Transverse colon (tissue), 4 donors: ENCODE measurements around the gene MYL6B. TPM values are rescaled to one million over a fixed set of nuclear protein-coding genes. Genes with fewer than 3 reads are reported as not detected.

ENCODE experiments used
- DNase-seq: peaks from one replicate; pipeline ENCODE4 v3.0.0-alpha.2; 2019
- H3K27ac ChIP-seq, 4 donors: fragments of 200-600 bp; sonication (generic); 2 replicates each; pipeline ENCODE4 v1.5.1; 2016 to 2018; ENCODE audit warnings: inconsistent platforms in 4 of 4
- H3K27me3 ChIP-seq: fragments of 200-600 bp; sonication (generic); 2 replicates; pipeline ENCODE4 v1.5.1; 2017; ENCODE audit warnings: inconsistent platforms
- H3K36me3 ChIP-seq, 4 donors: fragments of 200-600 bp; sonication (generic); 2 replicates each; pipeline ENCODE4 v1.5.1; 2017 to 2019; ENCODE audit warnings: inconsistent platforms in 4 of 4
- H3K4me1 ChIP-seq, 4 donors: fragments of 200-600 bp; sonication (generic); 2 replicates each; pipeline ENCODE4 v1.5.1; 2017 to 2020; ENCODE audit warnings: inconsistent platforms in 4 of 4
- H3K4me3 ChIP-seq, 4 donors: fragments of 200-600 bp; sonication (generic); 1 replicate in 1 of 4; 2 replicates in 3 of 4; pipeline versions ENCODE4 v1.5.1 to v1.6.1; 2017 to 2019; ENCODE audit warnings: inconsistent platforms in 4 of 4
- H3K9me3 ChIP-seq, 2 donors: fragments of 200-600 bp; sonication (generic); 2 replicates each; pipeline ENCODE4 v1.5.1; 2017 to 2019; ENCODE audit warnings: inconsistent platforms in 2 of 2
- EP300 ChIP-seq: sonication (generic); formaldehyde crosslinking; IDR thresholded peaks from one replicate; pipeline ENCODE4 v1.6.1; 2017; ENCODE audit warnings: antibody characterized with exemption, low read depth
- POLR2A ChIP-seq: fragments of 450-650 bp; IDR thresholded peaks from one replicate; pipeline ENCODE4 v1.6.1; 2016; ENCODE audit warnings: antibody characterized with exemption, mild to moderate bottlenecking, moderate library complexity
- POLR2AphosphoS5 ChIP-seq, 3 donors: sonication (generic); formaldehyde crosslinking; IDR thresholded peaks; one replicate each; pipeline ENCODE4 v1.6.1; 2016; ENCODE audit warnings: antibody characterized with exemption in 3 of 3
- WGBS, 2 donors: methylation state at CpG; one replicate each; pipeline ENCODE4 v1.1.5; 2018; ENCODE audit warnings: low coverage in 1 of 2; 5-methylcytosine and 5-hydroxymethylcytosine counted together
- in situ Hi-C, 4 donors: fragments of 200-750 bp; cut with MboI; loops; one replicate each; pipeline versions ENCODE4 v1.15.0 to v1.15.1; 2017; ENCODE audit warnings: low sequenced_read_pairs in 3 of 4, low pct_ligation_motif_present in 1 of 4, low pct_unique_long_range_greater_than_20kb in 1 of 4
- intact Hi-C: fragments of 100-400 bp; cut with DNase I; formaldehyde crosslinking; loops from one replicate; pipeline ENCODE4 v1.15.1; 2023; ENCODE audit warnings: low total_unique reads
- total RNA-seq, 4 donors: library from RNA; depleted of rRNA; stranded (reverse); fragments of >200 nt; gene quantifications; one replicate each; pipeline ENCODE4 v1.1.0, GENCODE V29; 2016
- TF ChIP-seq, protein P1 (sequence below), 5 experiments: fragments of 200-600 bp in 3 of 5; fragments of 450-650 bp in 2 of 5; sonication (generic) in 3 of 5; IDR thresholded peaks; 1 replicate in 2 of 5; 2 replicates in 3 of 5; pipeline ENCODE4 v1.5.1; 2016 to 2017; ENCODE audit warnings: antibody characterized with exemption in 5 of 5, inconsistent platforms in 3 of 5, mild to moderate bottlenecking in 2 of 5, moderate library complexity in 1 of 5

Gene MYL6B
- total RNA-seq, 4 donors from 2014 or later, result 26.4 to 30.0 (median 26.7) TPM; not detected in 1

DNA sequence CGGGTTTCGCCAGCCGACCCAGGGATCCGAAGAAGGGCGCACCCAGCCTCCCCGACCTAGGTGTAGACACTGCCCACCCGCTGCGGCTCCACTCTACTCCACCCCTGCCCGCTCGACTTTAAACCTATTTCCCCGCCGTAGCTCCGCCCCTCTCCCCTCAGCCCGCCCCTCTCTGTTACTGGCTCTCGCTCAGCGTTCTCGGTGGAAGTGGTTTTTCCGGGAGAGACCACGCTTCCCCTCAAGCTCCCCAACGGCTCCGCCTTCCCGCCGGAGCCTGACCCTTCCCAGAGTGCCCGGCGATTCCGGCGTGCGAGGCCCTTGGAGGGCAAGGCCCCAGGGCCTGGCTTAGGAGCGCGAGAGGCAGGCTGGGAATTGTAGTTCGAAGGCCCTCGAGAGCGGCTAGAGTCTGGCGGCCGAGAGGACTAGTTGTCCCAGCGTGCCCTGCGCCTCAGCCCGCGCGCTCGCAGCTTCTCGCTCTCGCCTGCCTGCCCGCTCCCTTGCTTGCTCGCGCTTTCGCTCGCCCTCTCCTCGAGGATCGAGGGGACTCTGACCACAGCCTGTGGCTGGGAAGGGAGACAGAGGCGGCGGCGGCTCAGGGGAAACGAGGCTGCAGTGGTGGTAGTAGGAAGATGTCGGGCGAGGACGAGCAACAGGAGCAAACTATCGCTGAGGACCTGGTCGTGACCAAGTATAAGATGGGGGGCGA is 48.1 kb upstream of the MYL6B start, which contains the start of gene PA2G4:
Gene PA2G4 (plus strand): TSS at position 451 of the 706 bp plus-strand sequence. CDS start 179 bp downstream, at position 630.
- peaks cover 7 to 32% (median 24%) of the 10 kb centered on the region in 4 donors for H3K4me1 ChIP-seq
- peak; percentile 98 for DNase-seq
- no peaks in the 10 kb centered on the region for H3K27me3 ChIP-seq
- TF ChIP-seq POLR2AphosphoS5 (IDR thresholded peaks at IDR 0.05) (peak; percentile 83 to 92 (median 92)), EP300 (peak; percentile 62), POLR2A (peak; percentile 96)
- TF ChIP-seq, protein P1, sequence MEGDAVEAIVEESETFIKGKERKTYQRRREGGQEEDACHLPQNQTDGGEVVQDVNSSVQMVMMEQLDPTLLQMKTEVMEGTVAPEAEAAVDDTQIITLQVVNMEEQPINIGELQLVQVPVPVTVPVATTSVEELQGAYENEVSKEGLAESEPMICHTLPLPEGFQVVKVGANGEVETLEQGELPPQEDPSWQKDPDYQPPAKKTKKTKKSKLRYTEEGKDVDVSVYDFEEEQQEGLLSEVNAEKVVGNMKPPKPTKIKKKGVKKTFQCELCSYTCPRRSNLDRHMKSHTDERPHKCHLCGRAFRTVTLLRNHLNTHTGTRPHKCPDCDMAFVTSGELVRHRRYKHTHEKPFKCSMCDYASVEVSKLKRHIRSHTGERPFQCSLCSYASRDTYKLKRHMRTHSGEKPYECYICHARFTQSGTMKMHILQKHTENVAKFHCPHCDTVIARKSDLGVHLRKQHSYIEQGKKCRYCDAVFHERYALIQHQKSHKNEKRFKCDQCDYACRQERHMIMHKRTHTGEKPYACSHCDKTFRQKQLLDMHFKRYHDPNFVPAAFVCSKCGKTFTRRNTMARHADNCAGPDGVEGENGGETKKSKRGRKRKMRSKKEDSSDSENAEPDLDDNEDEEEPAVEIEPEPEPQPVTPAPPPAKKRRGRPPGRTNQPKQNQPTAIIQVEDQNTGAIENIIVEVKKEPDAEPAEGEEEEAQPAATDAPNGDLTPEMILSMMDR (IDR thresholded peaks at IDR 0.05), result peak in 1 of 5 experiments; percentile 9
- WGBS, 2 donors, result 0% methylated on average over 17 to 43 of the region's 60 CpGs
- in situ Hi-C loops (no loop called here), intact Hi-C loops (no loop called here)
- no peaks in the 10 kb centered on the region for H3K9me3 ChIP-seq
- H3K27ac ChIP-seq, result peak within 1 kb of the TSS; percentile 86 to 96 (median 91)
- peak within 1 kb of the TSS; percentile 73 to 96 (median 79) for H3K4me3 ChIP-seq
- peaks cover 0 to 23% (median 11%) of the 10 kb centered on the region in 4 donors for H3K36me3 ChIP-seq

DNA sequence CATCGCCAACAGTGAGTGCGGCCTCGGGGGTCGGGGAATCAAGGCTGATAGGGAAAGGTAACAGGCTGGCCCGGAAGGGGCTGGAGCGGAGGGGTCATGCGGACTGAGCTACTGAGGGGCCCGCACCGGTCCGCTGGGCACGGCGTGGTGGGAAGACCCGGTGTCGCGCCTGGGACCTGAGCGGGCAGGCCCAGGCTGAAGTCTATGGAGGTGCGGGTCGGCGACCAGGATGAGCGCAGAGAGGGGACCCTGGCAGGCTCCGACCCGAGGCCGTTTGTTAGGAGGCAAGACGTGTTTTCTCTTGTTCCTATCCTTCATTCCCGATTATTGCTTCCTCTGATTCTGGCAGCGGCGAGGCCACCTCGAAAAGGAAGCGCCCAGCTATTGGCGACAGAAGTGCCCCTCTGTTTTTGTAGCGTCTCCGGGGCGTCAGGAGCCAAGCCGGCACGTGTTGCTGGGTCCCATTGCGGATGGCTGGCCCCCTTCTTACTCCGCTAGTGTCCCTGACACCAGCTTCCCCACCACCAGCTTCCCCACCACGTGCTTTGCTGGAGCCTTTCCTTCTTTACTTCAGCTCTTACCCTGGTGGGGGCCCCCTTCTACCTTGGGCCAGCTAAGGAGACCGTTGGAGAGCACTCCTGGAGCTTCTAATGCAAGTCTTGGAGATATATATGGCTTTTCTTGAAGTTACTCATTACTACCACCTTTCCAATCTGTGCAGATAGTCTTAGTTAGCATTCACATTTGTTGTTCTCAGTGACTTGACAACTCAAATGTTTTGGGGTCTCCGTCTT is 47.4 kb upstream of the MYL6B start:
- WGBS, 2 donors, result 1 to 8% methylated on average over 2 to 40 of the region's 40 CpGs
- no peaks in the 10 kb centered on the region for H3K9me3 ChIP-seq
- no peak for DNase-seq
- peak overlapping the region; percentile 73 to 96 (median 79) for H3K4me3 ChIP-seq
- in situ Hi-C loops (no loop called here), intact Hi-C loops (no loop called here)
- peaks cover 0 to 29% (median 11%) of the 10 kb centered on the region in 4 donors for H3K36me3 ChIP-seq
- no peaks in the 10 kb centered on the region for H3K27me3 ChIP-seq
- peaks cover 7 to 32% (median 24%) of the 10 kb centered on the region in 4 donors for H3K4me1 ChIP-seq
- no peak for TF ChIP-seq POLR2A
- TF ChIP-seq POLR2AphosphoS5 (IDR thresholded peaks at IDR 0.05), result no peak
- no peak for TF ChIP-seq EP300
- TF ChIP-seq, protein P1 (IDR thresholded peaks at IDR 0.05), result no peak
- peak overlapping the region; percentile 86 to 96 (median 91) for H3K27ac ChIP-seq

DNA sequence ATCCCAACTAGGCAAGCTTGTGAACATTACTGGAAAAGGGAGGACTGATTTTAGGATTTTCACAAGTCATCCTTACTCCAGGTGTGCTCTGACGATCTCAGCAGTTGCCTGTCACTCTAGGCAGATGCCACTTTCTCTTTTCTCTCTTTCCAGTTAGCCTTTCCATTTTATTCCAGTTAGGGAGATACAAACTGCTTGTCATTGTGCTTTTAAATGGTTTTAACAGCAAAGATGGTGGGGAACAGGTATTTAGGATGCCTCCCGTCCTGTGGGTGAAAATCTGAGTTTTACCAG is 46.8 kb upstream of the MYL6B start:
- in situ Hi-C loops, result no loop called here
- TF ChIP-seq POLR2A (no peak), POLR2AphosphoS5 (IDR thresholded peaks at IDR 0.05) (no peak), EP300 (no peak)
- TF ChIP-seq, protein P1 (IDR thresholded peaks at IDR 0.05), result no peak
- no peaks in the 10 kb centered on the region for H3K9me3 ChIP-seq
- peak overlapping the region in 3 of 4 donors; percentile 86 to 96 (median 91) for H3K27ac ChIP-seq
- intact Hi-C loops, result no loop called here
- no peak for DNase-seq
- peaks cover 7 to 32% (median 24%) of the 10 kb centered on the region in 4 donors for H3K4me1 ChIP-seq
- H3K36me3 ChIP-seq, result peaks cover 0 to 35% (median 12%) of the 10 kb centered on the region in 4 donors
- H3K27me3 ChIP-seq, result no peaks in the 10 kb centered on the region
- peak overlapping the region; percentile 73 to 96 (median 79) for H3K4me3 ChIP-seq
- WGBS, 2 donors, result 14 to 26% methylated on average over 2 of the region's 2 CpGs

DNA sequence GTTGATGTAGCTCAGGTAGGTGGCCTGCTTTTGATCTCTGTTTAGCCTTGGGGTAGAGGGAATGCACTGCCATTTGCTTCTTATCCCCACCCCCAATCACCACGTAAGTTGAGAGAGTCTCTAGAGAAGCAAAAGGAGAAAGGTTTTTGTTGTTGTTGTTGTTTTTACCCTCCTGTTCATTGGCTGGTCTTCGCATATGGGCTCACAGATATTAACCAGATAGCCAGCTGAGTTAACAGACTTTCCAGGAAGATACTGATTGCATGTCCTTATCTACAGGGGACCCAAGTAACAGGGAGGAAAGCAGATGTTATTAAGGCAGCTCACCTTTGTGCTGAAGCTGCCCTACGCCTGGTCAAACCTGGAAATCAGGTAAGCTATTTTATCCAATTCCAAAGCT is 45.1 kb upstream of the MYL6B start:
- Histone ChIP-seq H3K4me3 (no peak overlapping the region), H3K9me3 (no peaks in the 10 kb centered on the region), H3K27me3 (no peaks in the 10 kb centered on the region), H3K4me1 (peaks cover 7 to 32% (median 24%) of the 10 kb centered on the region in 4 donors), H3K36me3 (peaks cover 0 to 49% (median 20%) of the 10 kb centered on the region in 4 donors), H3K27ac (no peak overlapping the region)
- 92 to 100% methylated on average over 3 of the region's 3 CpGs for WGBS, 2 donors
- TF ChIP-seq POLR2A (no peak), EP300 (no peak), POLR2AphosphoS5 (IDR thresholded peaks at IDR 0.05) (no peak)
- TF ChIP-seq, protein P1 (IDR thresholded peaks at IDR 0.05), result no peak
- intact Hi-C loops (no loop called here), in situ Hi-C loops (no loop called here)
- DNase-seq, result no peak
